HG02840 (cell line): ENCODE measurements around the gene CUTA.
"Not testable (repeated sequence)": the region's sequence is repeated elsewhere in the genome, so short reads cannot be mapped to it uniquely, and the experiment has no call there.

Source experiments
- ATAC-seq: cut with Tn5 transposase; IDR thresholded peaks from one replicate; pipeline ENCODE4 v1.9.1; 2021; ENCODE audit warnings: mild to moderate bottlenecking, moderate library complexity, moderate number of reproducible peaks; ENCODE audit not compliant: unreplicated experiment, low FRiP score

Gene CUTA

DNA sequence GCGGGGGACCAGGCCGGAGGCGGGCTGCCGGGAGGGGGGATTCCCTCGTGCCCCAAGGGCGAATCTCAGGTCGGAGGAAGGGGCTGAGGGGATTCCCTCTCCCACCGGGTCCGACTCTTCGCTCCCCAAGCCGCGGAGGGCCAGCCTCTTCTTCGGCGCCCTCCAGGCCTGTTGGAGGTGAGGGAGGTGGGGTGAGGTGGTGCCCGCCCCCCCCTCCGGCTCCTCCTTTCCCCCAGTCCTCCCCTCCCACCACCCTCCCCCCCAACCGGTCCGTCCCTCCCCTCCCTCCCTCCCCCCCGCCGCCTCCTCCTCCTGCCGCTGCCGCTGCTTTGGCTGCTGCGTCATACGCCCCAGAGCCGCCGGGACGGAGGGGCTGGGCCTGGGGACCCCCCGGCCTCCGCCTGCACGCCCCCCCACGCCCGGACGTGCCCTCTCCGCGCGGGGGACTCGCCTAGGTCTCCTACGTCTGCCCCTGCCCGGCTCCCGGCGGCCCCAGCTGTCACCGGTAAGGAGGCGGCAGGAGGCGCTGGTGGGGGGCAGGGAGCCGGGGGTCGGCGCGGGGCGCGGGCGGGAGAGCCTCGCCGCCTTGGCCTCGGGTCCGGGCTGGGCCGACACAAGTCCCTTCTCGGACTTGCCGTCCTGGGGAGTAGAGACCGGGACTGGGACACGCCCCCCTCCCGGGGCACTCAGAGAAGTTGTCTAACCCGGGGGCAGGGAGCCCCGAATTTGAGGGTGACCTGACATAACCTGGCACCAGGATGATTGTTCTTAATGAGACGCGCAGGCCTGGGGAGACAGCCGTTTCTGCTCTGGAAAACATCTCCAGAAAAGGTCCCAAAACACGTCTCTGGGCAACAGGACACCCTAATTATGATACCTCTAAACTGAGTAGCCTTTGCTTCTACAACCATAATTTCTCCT, 6.9 kb downstream of the CUTA start, which contains the start of gene PHF1:
TSS of gene PHF1 (plus strand) at position 304 of the 921 bp plus-strand sequence. CDS start 1,250 bp downstream, outside the sequence.
- peak; percentile 43 for ATAC-seq

- ATAC-seq: peak; percentile 80
These were observed 7.7 kb downstream of the CUTA start for GRCh38 chr6:33410050-33410710.

- no peak for ATAC-seq
These were observed 10.7 kb downstream of the CUTA start for GRCh38 chr6:33407132-33407718.

DNA sequence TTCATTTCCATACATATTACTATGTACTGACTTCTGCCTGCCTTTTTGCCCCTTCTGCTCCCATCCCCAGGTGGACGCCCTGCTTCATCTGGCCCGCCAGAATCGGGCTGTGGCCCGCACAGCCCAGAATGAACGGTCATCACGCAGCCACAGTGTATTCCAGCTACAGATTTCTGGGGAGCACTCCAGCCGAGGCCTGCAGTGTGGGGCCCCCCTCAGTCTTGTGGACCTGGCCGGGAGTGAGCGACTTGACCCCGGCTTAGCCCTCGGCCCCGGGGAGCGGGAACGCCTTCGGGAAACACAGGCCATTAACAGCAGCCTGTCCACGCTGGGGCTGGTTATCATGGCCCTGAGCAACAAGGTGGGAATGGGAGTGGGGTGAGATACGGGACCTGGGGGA, 11.8 kb downstream of the CUTA start:
- ATAC-seq: no peak

GRCh38 chr6:33405386-33405940, 12.4 kb downstream of the CUTA start:
- no peak for ATAC-seq

DNA sequence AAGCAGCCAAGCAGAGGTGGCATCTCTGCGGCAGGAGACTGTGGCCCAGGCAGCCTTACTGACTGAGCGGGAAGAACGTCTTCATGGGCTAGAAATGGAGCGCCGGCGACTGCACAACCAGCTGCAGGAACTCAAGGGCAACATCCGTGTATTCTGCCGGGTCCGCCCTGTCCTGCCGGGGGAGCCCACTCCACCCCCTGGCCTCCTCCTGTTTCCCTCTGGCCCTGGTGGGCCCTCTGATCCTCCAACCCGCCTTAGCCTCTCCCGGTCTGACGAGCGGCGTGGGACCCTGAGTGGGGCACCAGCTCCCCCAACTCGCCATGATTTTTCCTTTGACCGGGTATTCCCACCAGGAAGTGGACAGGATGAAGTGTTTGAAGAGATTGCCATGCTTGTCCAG, 13.0 kb downstream of the CUTA start:
- no peak for ATAC-seq

DNA sequence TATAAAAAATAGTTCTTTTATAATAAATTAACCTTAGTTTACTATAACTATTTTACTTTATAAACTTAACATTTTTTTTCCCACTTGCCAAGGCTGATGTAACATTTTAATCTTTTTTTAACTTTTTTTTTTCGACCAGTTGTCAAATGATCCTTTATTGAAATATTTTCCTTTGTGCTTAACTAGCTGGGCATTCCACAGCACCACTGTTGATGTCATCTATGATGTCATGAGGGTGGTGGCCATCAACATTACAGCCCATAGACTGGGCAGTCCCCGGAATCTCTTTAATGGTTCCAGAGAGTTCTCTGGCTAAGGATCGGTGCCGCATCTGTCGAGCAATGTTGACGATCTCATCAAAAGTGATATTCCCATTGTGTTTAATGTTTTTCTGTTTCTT, 18.0 kb downstream of the CUTA start:
- ATAC-seq: not testable (repeated sequence)

DNA sequence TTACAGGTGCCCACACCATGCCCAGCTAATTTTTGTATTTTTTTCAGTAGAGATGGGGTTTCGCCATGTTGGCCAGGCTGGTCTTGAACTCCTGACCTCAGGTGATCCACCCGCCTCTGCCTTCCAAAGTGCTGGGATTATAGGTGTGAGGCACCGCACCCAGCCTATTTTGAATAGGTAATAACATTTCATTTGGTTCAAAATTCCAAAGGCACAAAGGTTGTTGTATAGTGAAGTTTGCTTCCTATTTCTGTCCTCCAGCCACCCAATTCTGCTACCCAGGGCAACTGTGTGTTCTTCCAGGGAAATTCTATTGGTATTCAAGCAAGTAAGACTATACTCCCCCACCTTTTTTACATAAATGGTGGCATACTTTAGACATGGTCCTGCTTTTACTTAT, 19.3 kb downstream of the CUTA start:
- not testable (repeated sequence) for ATAC-seq

GRCh38 chr6:33397541-33397940, 20.4 kb downstream of the CUTA start:
- no peak for ATAC-seq

- no peak for ATAC-seq
These were observed 24.9 kb downstream of the CUTA start for GRCh38 chr6:33392979-33393378.

DNA sequence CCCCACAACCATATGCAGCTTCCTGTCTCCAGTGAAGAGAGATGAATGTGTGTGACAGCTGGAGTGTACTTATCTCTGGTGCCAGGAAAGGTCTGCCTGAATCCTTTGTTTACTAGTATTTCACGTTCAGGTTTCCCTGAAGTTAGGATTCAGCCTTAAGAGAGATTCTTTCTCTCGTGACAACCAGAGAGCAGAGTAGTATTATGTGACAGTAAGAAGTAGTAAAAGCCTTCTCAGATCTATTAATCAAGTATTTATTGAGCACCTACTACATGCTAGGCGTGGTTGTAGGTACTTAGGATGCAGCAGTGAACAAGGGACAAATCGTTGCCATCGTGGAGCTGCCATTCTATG, 25.3 kb downstream of the CUTA start:
- ATAC-seq: no peak

GRCh38 chr6:33391922-33392594, 25.8 kb downstream of the CUTA start:
- peak; percentile 13 for ATAC-seq

GRCh38 chr6:33391278-33391921, 26.5 kb downstream of the CUTA start, which contains the start of gene KIFC1:
KIFC1 (plus strand) TSS chr6:33391823; CDS start chr6:33391986, 163 bp downstream.
- ATAC-seq: peak; percentile 88

DNA sequence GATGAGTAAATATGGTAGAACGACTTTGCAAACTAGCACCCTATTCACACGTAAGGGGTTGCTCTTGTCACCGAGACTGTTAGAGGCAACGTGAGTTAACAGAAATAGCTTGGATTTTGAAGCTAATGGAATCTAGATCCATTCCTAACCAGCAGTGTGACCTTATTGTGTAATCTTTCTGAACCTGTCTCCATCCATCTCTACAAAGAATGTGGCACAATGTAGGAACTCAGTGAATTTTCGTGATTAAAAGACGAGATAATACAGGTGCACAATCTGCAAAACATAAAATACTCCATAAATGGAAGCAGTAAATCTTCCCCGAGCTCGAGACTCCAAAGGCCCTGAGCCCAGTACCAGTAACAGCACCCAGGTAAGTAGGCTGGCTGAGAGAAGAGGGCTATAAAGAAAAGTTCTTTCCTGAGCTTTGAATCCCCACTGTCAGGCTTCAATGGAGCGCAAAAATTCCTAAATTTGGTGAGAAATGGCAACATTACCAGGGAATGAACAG, 27.1 kb downstream of the CUTA start:
- ATAC-seq: no peak

DNA sequence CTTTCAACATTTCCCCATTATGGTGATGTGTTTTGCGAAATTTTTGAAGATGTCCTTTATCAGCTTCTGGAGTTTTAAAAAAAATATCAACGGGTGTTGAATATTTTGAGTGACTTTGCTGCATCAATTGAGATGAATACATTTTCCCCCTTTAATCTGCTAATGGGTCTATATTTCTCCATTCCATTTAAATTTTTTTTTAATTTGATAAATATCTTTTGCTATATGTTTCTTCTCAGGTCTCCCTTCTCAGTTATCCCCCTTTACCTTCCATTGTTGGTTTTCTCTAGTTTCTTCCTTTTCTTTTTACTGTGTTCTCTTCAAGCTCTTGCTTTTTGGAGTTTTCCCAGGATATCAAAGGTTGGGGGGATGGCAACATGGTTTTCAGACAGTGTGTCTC, 27.7 kb downstream of the CUTA start:
- ATAC-seq: no peak

- no peak for ATAC-seq
These were observed 33.3 kb downstream of the CUTA start for GRCh38 chr6:33384581-33385020.

DNA sequence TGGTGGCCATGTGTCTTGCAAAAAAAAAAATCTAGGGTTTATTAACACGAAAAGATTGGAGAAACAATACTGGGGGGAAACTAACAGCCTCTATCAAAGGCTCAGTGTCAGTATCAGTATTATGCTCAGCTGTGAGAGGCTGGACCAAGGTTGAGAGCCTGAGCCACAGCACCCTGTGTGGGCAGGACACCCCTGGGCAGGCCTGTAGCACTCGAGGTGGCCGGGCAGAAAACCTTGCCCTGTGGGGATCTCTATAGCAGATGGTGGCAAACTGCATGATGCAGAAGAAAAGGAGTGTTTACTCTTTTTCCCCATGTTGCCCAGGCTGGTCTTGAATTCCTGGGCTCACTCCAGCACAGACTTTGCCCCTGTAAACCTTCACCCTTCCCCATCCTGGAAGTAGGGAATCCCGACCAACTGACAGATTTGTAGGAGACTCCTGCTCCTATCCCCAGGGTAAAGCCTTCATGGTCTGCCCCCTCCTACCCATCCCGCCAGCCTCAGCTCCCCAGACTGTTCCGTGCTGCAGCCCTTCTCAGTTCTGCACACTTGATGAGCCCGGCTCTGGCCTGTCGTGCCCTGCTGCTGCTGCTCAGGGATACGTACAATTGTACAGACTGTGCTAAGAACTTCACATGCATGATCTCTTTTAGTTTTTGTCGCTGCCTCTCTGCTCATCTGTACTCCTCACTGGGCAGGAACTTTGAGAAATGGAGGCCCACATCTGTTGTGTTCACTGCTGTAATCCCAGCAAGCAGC, 34.3 kb downstream of the CUTA start:
- ATAC-seq: no peak

GRCh38 chr6:33380272-33380981, 37.5 kb downstream of the CUTA start:
- no peak for ATAC-seq
